DOHH2 (cell line): Measurements from ENCODE around the gene GRID2.

ENCODE experiments used
- H3F3A ChIP-seq: fragments of 200-600 bp; sonication (generic), shearing (Covaris generic); 2 replicates; pipeline ENCODE4 v1.6.0; 2016; ENCODE audit warnings: antibody characterized with exemption, mild to moderate bottlenecking; ENCODE audit not compliant: control insufficient read depth, insufficient read depth
- H3K27ac ChIP-seq: fragments of 200-600 bp; sonication (generic); 2 replicates; pipeline ENCODE4 v1.5.1; 2014; ENCODE audit warnings: low read depth, mild to moderate bottlenecking, low read length, moderate library complexity
- H3K27me3 ChIP-seq: fragments of 200-600 bp; sonication (generic); 2 replicates; pipeline ENCODE4 v1.6.1; 2014; ENCODE audit warnings: mild to moderate bottlenecking, low read length, mixed read lengths; ENCODE audit not compliant: control insufficient read depth
- H3K36me3 ChIP-seq: fragments of 200-600 bp; sonication (generic); 2 replicates; pipeline ENCODE4 v1.6.1; 2014; ENCODE audit warnings: mild to moderate bottlenecking, low read length, moderate library complexity, mixed read lengths; ENCODE audit not compliant: control insufficient read depth
- H3K4me1 ChIP-seq: fragments of 200-600 bp; sonication (generic); 2 replicates; pipeline ENCODE4 v1.6.1; 2014; ENCODE audit warnings: mild to moderate bottlenecking, low read length, mixed read lengths; ENCODE audit not compliant: control insufficient read depth
- H3K4me2 ChIP-seq: fragments of 200-600 bp; sonication (generic); 2 replicates; pipeline ENCODE4 v1.6.0; 2014; ENCODE audit warnings: mild to moderate bottlenecking, low read length, moderate library complexity
- H3K4me3 ChIP-seq: fragments of 200-600 bp; sonication (generic); 2 replicates; pipeline ENCODE4 v1.5.1; 2014; ENCODE audit warnings: mild to moderate bottlenecking, low read length, mixed read lengths
- H3K79me2 ChIP-seq: fragments of 200-600 bp; sonication (generic); 2 replicates; pipeline ENCODE4 v1.6.1; 2014; ENCODE audit warnings: mild to moderate bottlenecking, low read length, mixed read lengths; ENCODE audit not compliant: control insufficient read depth
- H3K9me2 ChIP-seq: fragments of 200-600 bp; sonication (generic); replicated peaks from 2 replicates; pipeline ENCODE4 v1.6.1; 2014; ENCODE audit warnings: mild to moderate bottlenecking, low read length, mixed read lengths; ENCODE audit not compliant: control insufficient read depth
- H3K9me3 ChIP-seq: fragments of 200-600 bp; sonication (generic); 2 replicates; pipeline ENCODE4 v1.6.1; 2014; ENCODE audit warnings: antibody characterized with exemption, low read length, mixed read lengths; ENCODE audit not compliant: control insufficient read depth, insufficient read depth
- H4K20me1 ChIP-seq: fragments of 200-600 bp; sonication (generic); 2 replicates; pipeline ENCODE4 v1.6.0; 2014; ENCODE audit warnings: low read depth, mild to moderate bottlenecking, antibody characterized with exemption, low read length, moderate library complexity; ENCODE audit not compliant: control insufficient read depth, insufficient read depth
- EZH2phosphoT487 ChIP-seq: fragments of 200-600 bp; sonication (generic); IDR thresholded peaks from 2 replicates; pipeline ENCODE4 v1.6.1; 2017; ENCODE audit warnings: borderline replicate concordance, mild to moderate bottlenecking, antibody characterized with exemption, low read length, moderate library complexity, mixed read lengths
- TF ChIP-seq, protein P1 (sequence below): fragments of 200-600 bp; sonication (generic); IDR thresholded peaks from one replicate; pipeline ENCODE4 v1.5.1; 2014; ENCODE audit warnings: antibody characterized with exemption, mild to moderate bottlenecking, low read depth, low read length; ENCODE audit not compliant: poor library complexity, severe bottlenecking

The GRID2 gene

DNA sequence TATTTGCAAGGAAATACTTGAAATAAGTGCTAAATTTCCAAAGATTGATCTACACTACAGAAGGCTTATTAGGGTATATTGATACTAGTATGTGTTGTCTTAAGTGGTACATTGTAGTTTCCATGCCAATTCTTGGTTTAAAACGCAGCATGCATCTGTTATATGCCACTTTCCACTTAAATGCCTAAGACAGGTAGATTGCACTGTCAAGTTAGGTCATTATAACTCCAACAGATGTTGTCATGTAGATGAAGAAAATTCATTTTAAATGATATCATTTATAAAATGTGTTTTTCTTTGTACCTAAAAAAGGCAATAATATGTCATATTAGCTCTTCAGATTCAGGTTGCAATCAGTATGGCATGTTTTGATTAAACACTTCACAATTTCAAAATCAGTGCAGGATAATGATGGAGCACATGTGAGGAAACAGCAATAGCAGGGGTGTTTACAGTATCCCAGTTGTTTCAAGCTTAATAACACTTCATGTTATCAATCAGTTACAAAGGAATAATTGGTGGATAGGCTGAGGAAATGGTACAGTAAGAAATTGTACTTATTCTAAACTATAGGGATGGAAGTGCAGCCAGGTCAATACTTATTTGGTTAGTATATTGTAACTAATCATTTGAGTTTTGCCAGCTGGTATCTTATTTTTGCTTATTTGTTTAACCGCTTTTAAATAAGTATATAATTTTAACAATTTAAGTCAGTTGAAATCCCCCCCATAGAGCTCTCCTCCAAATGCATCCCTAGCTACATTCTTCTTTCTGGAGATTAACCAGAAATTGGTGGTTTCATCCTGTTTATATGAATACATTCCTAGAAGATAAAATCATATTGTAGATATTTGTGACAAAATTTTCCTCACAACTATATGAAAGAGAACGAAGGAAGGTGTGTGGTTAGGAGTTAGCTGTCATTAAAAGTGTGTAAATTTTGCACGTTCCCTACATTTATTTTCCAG, 1070.4 kb downstream of the GRID2 start:
- H3K4me2 ChIP-seq = no peak overlapping the region
- H3K79me2 ChIP-seq = no peaks in the 10 kb centered on the region
- H3K9me2 ChIP-seq = no peaks in the 10 kb centered on the region
- H3F3A ChIP-seq = no peaks in the 10 kb centered on the region
- no peaks in the 10 kb centered on the region for H4K20me1 ChIP-seq
- no peak for TF ChIP-seq EZH2phosphoT487
- TF ChIP-seq, protein P1, sequence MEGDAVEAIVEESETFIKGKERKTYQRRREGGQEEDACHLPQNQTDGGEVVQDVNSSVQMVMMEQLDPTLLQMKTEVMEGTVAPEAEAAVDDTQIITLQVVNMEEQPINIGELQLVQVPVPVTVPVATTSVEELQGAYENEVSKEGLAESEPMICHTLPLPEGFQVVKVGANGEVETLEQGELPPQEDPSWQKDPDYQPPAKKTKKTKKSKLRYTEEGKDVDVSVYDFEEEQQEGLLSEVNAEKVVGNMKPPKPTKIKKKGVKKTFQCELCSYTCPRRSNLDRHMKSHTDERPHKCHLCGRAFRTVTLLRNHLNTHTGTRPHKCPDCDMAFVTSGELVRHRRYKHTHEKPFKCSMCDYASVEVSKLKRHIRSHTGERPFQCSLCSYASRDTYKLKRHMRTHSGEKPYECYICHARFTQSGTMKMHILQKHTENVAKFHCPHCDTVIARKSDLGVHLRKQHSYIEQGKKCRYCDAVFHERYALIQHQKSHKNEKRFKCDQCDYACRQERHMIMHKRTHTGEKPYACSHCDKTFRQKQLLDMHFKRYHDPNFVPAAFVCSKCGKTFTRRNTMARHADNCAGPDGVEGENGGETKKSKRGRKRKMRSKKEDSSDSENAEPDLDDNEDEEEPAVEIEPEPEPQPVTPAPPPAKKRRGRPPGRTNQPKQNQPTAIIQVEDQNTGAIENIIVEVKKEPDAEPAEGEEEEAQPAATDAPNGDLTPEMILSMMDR = no peak
- no peak overlapping the region for H3K27ac ChIP-seq
- no peaks in the 10 kb centered on the region for H3K4me1 ChIP-seq
- no peaks in the 10 kb centered on the region for H3K9me3 ChIP-seq
- H3K4me3 ChIP-seq = no peak overlapping the region
- no peaks in the 10 kb centered on the region for H3K27me3 ChIP-seq
- H3K36me3 ChIP-seq = no peaks in the 10 kb centered on the region

DNA sequence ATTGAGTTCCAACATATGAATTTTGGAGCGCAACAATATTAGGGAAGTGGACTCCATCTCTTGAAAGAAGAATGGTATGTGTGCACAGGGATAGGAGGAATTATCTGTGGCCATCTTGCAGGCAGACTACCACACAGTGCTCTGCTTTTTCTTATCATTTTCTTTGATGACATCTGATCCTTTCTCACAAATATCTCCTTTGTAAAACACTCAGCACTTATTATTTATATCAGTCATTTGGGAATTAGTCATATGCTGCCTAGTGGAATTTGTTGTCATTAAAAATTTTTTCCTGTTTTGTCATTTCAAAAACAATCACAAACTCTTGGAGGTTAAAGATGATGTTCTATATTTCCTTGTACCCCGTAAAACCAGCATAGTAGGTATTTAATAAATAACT, 1080.5 kb downstream of the GRID2 start:
- H3K27ac ChIP-seq = no peak overlapping the region
- no peak overlapping the region for H3K4me3 ChIP-seq
- no peak overlapping the region for H3K4me2 ChIP-seq
- H3K27me3 ChIP-seq = no peaks in the 10 kb centered on the region
- no peaks in the 10 kb centered on the region for H3K4me1 ChIP-seq
- no peaks in the 10 kb centered on the region; the same call in 1 of the 2 replicates for H3K9me2 ChIP-seq
- no peaks in the 10 kb centered on the region for H4K20me1 ChIP-seq
- H3K79me2 ChIP-seq = no peaks in the 10 kb centered on the region
- no peaks in the 10 kb centered on the region for H3K9me3 ChIP-seq
- TF ChIP-seq EZH2phosphoT487 = no peak
- TF ChIP-seq, protein P1 = no peak
- H3F3A ChIP-seq = no peaks in the 10 kb centered on the region
- H3K36me3 ChIP-seq = no peaks in the 10 kb centered on the region

DNA sequence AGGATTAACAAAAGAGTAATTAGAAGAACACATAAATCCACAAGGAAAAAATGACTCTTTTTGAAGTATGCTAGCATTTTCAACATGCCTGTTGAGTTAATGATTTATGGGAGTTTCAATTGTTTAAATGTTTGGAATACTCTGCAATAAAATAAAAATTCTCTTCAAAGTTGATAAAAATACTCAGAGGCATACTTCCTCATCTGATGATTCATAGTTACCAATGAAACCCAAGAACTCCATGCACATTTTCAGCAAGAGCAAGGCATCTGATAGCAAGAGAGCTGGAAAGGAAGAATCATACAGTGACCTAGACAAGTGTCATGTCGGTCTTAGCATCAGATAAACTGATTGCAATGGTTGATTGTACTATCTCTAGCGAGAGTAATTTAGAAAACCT, 1081.1 kb downstream of the GRID2 start:
- Histone ChIP-seq H3K9me2 (no peaks in the 10 kb centered on the region; the same call in 1 of the 2 replicates), H3K9me3 (no peaks in the 10 kb centered on the region), H3F3A (no peaks in the 10 kb centered on the region), H3K4me2 (no peak overlapping the region), H3K4me3 (no peak overlapping the region), H3K36me3 (no peaks in the 10 kb centered on the region), H3K27me3 (no peaks in the 10 kb centered on the region), H3K27ac (no peak overlapping the region), H3K79me2 (no peaks in the 10 kb centered on the region), H3K4me1 (no peaks in the 10 kb centered on the region), H4K20me1 (no peaks in the 10 kb centered on the region)
- no peak for TF ChIP-seq EZH2phosphoT487
- TF ChIP-seq, protein P1 = no peak
